Body of pancreas (tissue), 4 donors: ENCODE results near the gene LPAR1. TPM values are rescaled to one million over a fixed set of nuclear protein-coding genes. Genes with fewer than 3 reads are reported as not detected.

Experiments used
- ATAC-seq: fragments of 150-250 bp; one replicate; pipeline ENCODE4 v1.9.1; 2016
- DNase-seq, 4 donors: peaks; one replicate each; pipeline ENCODE4 v3.0.0-alpha.2; 2019
- H3K27ac ChIP-seq, 4 donors: fragments of 200-600 bp; sonication (generic); 1 replicate in 3 of 4; 2 replicates in 1 of 4; pipeline versions ENCODE4 v1.5.1 to v1.6.1; 2016 to 2019; ENCODE audit warnings: mild to moderate bottlenecking in 1 of 4, mixed read lengths in 1 of 4, moderate library complexity in 1 of 4
- H3K27me3 ChIP-seq, 2 donors: fragments of 200-600 bp; sonication (generic); one replicate each; pipeline ENCODE4 v1.6.0; 2016; ENCODE audit warnings: mild to moderate bottlenecking in 1 of 2
- H3K36me3 ChIP-seq, 2 donors: fragments of 200-600 bp; sonication (generic); replicated peaks in 1 of 2; 2 replicates each; pipeline ENCODE4 v1.5.1; 2016; ENCODE audit warnings: low read depth in 2 of 2; ENCODE audit not compliant: insufficient read depth in 1 of 2
- H3K4me1 ChIP-seq: fragments of 200-600 bp; sonication (generic); one replicate; pipeline ENCODE4 v1.6.0; 2016
- H3K4me3 ChIP-seq, 2 donors: fragments of 200-600 bp; sonication (generic); 1 replicate in 1 of 2; 2 replicates in 1 of 2; pipeline ENCODE4 v1.5.1; 2016 to 2019
- H3K9me3 ChIP-seq, 3 donors: fragments of 200-600 bp; sonication (generic); 1 replicate in 2 of 3; 2 replicates in 1 of 3; pipeline ENCODE4 v1.5.1; 2016
- CTCF ChIP-seq, 7 experiments: fragments of 450-650 bp in 4 of 7; fragments of 200-600 bp in 3 of 7; sonication (generic) in 3 of 7; IDR thresholded peaks; one replicate each; pipeline ENCODE4 v1.5.1; 2016 to 2019; ENCODE audit warnings: antibody characterized with exemption in 7 of 7
- POLR2A ChIP-seq, 3 donors: fragments of 450-650 bp; IDR thresholded peaks; one replicate each; pipeline ENCODE4 v1.6.1; 2016; ENCODE audit warnings: antibody characterized with exemption in 3 of 3, mild to moderate bottlenecking in 2 of 3
- WGBS, 2 donors: methylation state at CpG; one replicate each; pipeline ENCODE4 v1.1.5; 2017; 5-methylcytosine and 5-hydroxymethylcytosine counted together
- intact Hi-C: fragments of 100-400 bp; cut with DNase I; formaldehyde crosslinking; loops from one replicate; pipeline ENCODE4 v1.15.1; 2023
- total RNA-seq, 2 donors: library from RNA; depleted of rRNA; stranded (reverse); fragments of >200 nt; gene quantifications; one replicate each; pipeline ENCODE4 v1.1.0, GENCODE V29; 2016

The LPAR1 gene
- total RNA-seq, 2 donors from 2014 or later: 10.9 to 13.0 TPM

GRCh38 chr9:110900917-110901316 is 137.4 kb downstream of the LPAR1 start:
- no peak for DNase-seq
- TF ChIP-seq POLR2A (IDR thresholded peaks at IDR 0.05) (no peak), CTCF (IDR thresholded peaks at IDR 0.05) (no peak)
- WGBS, 2 donors: 69 to 76% methylated on average over 6 of the region's 6 CpGs
- Histone ChIP-seq H3K36me3 (no peaks in the 10 kb centered on the region), H3K9me3 (no peaks in the 10 kb centered on the region), H3K27ac (no peak overlapping the region), H3K4me1 (no peaks in the 10 kb centered on the region), H3K4me3 (no peak overlapping the region), H3K27me3 (no peaks in the 10 kb centered on the region)
- ATAC-seq: no peak
- intact Hi-C loops: no loop called here

GRCh38 chr9:110900456-110900855 is 137.8 kb downstream of the LPAR1 start:
- DNase-seq: no peak
- H3K4me1 ChIP-seq: no peaks in the 10 kb centered on the region
- TF ChIP-seq CTCF (IDR thresholded peaks at IDR 0.05) (no peak), POLR2A (IDR thresholded peaks at IDR 0.05) (no peak)

GRCh38 chr9:110898866-110899265 is 139.4 kb downstream of the LPAR1 start:
- Histone ChIP-seq H3K36me3 (no peaks in the 10 kb centered on the region), H3K27ac (no peak overlapping the region), H3K4me3 (no peak overlapping the region), H3K9me3 (no peaks in the 10 kb centered on the region), H3K4me1 (no peaks in the 10 kb centered on the region), H3K27me3 (no peaks in the 10 kb centered on the region)
- intact Hi-C loops: no loop called here
- ATAC-seq: no peak
- no peak for TF ChIP-seq POLR2A (IDR thresholded peaks at IDR 0.05)
- no peak for TF ChIP-seq CTCF (IDR thresholded peaks at IDR 0.05)
- 91 to 92% methylated on average over 2 of the region's 2 CpGs for WGBS, 2 donors
- no peak for DNase-seq

More at GRCh38 chr9:110900456-110900855, 137.8 kb downstream of the LPAR1 start:
- Histone ChIP-seq H3K36me3 (no peaks in the 10 kb centered on the region), H3K27me3 (no peaks in the 10 kb centered on the region), H3K4me3 (no peak overlapping the region), H3K27ac (no peak overlapping the region), H3K9me3 (no peaks in the 10 kb centered on the region)
- WGBS, 2 donors: 93 to 95% methylated on average over 1 of the region's 1 CpG
- ATAC-seq: no peak
- intact Hi-C loops: no loop called here

- ATAC-seq: no peak
- no peak overlapping the region for H3K27ac ChIP-seq
Observed at GRCh38 chr9:110898358-110898757, 139.9 kb downstream of the LPAR1 start.

More at GRCh38 chr9:110898358-110898757, 139.9 kb downstream of the LPAR1 start:
- DNase-seq: no peak
- H3K4me3 ChIP-seq: no peak overlapping the region
- no peak for TF ChIP-seq POLR2A (IDR thresholded peaks at IDR 0.05)
- TF ChIP-seq CTCF (IDR thresholded peaks at IDR 0.05): no peak
- H3K4me1 ChIP-seq: no peaks in the 10 kb centered on the region
- intact Hi-C loops: no loop called here
- no peaks in the 10 kb centered on the region for H3K36me3 ChIP-seq
- no peaks in the 10 kb centered on the region for H3K27me3 ChIP-seq
- 92 to 93% methylated on average over 7 of the region's 7 CpGs for WGBS, 2 donors
- H3K9me3 ChIP-seq: no peaks in the 10 kb centered on the region
